ENCODE measurements around the gene PPP2R3B. TPM values are rescaled to one million over a fixed set of nuclear protein-coding genes. Genes with fewer than 3 reads are reported as not detected.

Gene PPP2R3B
- total RNA-seq, 2 donors from 2014 or later = 72.5 to 98.7 TPM

DNA sequence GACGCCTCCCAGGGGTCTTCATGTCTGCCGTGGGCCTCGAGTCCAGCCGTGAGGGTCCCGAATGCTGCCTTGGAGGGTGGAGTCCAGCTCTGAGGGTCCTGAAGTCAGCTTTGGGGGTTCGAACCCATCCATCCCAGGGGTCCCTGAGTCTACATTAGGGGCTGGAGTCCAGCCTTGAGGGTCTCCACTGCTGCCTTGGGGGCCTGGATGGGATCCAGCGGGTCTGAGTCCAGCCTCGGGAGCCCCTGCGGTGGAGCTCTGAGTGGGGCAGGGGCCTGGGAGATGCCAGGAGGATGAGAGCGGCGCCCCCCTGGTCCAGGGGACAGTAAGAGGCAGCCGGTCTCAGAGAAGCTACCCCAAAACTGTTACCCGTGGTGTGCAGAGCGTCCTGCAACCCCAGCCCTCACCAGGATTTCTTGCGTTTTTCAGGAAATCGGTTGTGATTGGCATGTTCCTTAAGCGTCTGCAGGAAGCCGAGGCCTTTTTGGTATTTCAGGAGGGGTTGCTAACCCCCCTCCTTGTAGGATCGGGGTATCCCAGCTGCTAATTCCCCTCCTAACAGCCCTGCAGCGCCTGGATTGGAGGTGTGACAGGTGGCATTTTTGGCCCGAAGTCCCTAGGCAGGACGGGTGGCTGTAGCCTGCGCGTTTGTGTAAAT lies 66.5 kb downstream of the PPP2R3B start:
- TF ChIP-seq, protein P1, sequence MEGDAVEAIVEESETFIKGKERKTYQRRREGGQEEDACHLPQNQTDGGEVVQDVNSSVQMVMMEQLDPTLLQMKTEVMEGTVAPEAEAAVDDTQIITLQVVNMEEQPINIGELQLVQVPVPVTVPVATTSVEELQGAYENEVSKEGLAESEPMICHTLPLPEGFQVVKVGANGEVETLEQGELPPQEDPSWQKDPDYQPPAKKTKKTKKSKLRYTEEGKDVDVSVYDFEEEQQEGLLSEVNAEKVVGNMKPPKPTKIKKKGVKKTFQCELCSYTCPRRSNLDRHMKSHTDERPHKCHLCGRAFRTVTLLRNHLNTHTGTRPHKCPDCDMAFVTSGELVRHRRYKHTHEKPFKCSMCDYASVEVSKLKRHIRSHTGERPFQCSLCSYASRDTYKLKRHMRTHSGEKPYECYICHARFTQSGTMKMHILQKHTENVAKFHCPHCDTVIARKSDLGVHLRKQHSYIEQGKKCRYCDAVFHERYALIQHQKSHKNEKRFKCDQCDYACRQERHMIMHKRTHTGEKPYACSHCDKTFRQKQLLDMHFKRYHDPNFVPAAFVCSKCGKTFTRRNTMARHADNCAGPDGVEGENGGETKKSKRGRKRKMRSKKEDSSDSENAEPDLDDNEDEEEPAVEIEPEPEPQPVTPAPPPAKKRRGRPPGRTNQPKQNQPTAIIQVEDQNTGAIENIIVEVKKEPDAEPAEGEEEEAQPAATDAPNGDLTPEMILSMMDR (conservative IDR thresholded peaks at IDR 0.05) = no peak
- no peaks in the 10 kb centered on the region for H3K4me1 ChIP-seq (ENCODE audit: control insufficient read depth, insufficient read depth, low read length)
- Mint-ChIP-seq H3K27me3 (ENCODE audit: insufficient read depth) (no peaks in the 10 kb centered on the region), H3K4me3 (peak overlapping the region; percentile 83), H3K27ac (peak overlapping the region; percentile 93), H3K36me3 (ENCODE audit: low read depth) (peaks cover 2% of the 10 kb centered on the region), H3K4me1 (peaks cover 5% of the 10 kb centered on the region), H3K9me3 (peaks cover 2% of the 10 kb centered on the region)
- no peak for DNase-seq
- no peak overlapping the region for H3K27ac ChIP-seq (ENCODE audit: low read depth, low read length)
- peak overlapping the region; percentile 83 for H3K4me3 ChIP-seq (ENCODE audit: low read length)
- H3K36me3 ChIP-seq (ENCODE audit: control insufficient read depth, insufficient read depth, low read length) = peaks cover 11% of the 10 kb centered on the region
- H3K9me3 ChIP-seq (ENCODE audit: control insufficient read depth, low read length) = no peaks in the 10 kb centered on the region
- WGBS, 2 experiments (ENCODE audit: insufficient coverage in 1 of 2, insufficient read length in 1 of 2) = 22 to 27% methylated on average over 13 to 24 of the region's 24 CpGs
- H3K27me3 ChIP-seq (ENCODE audit: control insufficient read depth, insufficient read depth, low read length, poor library complexity, severe bottlenecking) = no peaks in the 10 kb centered on the region
- H3K9ac ChIP-seq (ENCODE audit: extremely low read depth, low read length, poor library complexity, severe bottlenecking) = peak overlapping the region; percentile 95

DNA sequence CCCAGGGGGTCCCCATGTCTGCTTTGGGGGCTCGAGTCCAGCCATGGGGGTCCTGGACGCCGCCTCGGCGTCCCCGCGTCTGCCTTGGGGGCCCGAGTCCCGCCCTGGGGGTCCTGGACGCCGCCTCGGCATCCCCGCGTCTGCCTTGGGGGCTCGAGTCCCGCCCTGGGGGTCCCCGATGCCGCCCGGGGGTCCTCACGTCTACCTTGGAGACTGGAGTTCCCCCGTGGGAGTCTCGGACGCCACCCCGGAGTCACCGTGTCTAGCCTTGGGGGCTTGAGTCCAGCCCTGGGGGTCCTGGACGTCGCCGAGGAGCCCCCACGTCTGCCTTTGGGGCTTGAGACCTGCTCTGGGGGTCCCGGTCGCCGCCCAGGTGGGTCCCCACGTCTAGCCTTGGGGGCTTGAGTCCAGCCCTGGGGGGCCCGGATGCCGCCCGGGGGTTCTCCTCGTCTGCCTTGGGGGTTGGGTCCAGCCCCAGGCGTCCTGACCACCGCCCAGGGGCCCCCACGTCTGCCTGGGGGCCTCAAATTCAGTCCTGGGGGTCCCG lies 67.1 kb downstream of the PPP2R3B start:
- H3K36me3 Mint-ChIP-seq (ENCODE audit: low read depth) = peaks cover 2% of the 10 kb centered on the region
- no peak for DNase-seq
- Histone ChIP-seq H3K36me3 (ENCODE audit: control insufficient read depth, insufficient read depth, low read length) (peaks cover 17% of the 10 kb centered on the region), H3K4me3 (ENCODE audit: low read length) (peak overlapping the region; percentile 83), H3K9ac (ENCODE audit: extremely low read depth, low read length, poor library complexity, severe bottlenecking) (peak overlapping the region; percentile 95), H3K27me3 (ENCODE audit: control insufficient read depth, insufficient read depth, low read length, poor library complexity, severe bottlenecking) (no peaks in the 10 kb centered on the region), H3K27ac (ENCODE audit: low read depth, low read length) (peak overlapping the region; percentile 38), H3K4me1 (ENCODE audit: control insufficient read depth, insufficient read depth, low read length) (no peaks in the 10 kb centered on the region), H3K9me3 (ENCODE audit: control insufficient read depth, low read length) (no peaks in the 10 kb centered on the region)
- peaks cover 2% of the 10 kb centered on the region for H3K9me3 Mint-ChIP-seq
- peaks cover 5% of the 10 kb centered on the region for H3K4me1 Mint-ChIP-seq
- H3K27ac Mint-ChIP-seq = peak overlapping the region; percentile 93
- TF ChIP-seq, protein P1 (conservative IDR thresholded peaks at IDR 0.05) = no peak
- H3K27me3 Mint-ChIP-seq (ENCODE audit: insufficient read depth) = no peaks in the 10 kb centered on the region
- WGBS, 2 experiments (ENCODE audit: insufficient coverage in 1 of 2, insufficient read length in 1 of 2) = 0 to 1% methylated on average over 17 to 41 of the region's 41 CpGs
- peak overlapping the region; percentile 83 for H3K4me3 Mint-ChIP-seq

DNA sequence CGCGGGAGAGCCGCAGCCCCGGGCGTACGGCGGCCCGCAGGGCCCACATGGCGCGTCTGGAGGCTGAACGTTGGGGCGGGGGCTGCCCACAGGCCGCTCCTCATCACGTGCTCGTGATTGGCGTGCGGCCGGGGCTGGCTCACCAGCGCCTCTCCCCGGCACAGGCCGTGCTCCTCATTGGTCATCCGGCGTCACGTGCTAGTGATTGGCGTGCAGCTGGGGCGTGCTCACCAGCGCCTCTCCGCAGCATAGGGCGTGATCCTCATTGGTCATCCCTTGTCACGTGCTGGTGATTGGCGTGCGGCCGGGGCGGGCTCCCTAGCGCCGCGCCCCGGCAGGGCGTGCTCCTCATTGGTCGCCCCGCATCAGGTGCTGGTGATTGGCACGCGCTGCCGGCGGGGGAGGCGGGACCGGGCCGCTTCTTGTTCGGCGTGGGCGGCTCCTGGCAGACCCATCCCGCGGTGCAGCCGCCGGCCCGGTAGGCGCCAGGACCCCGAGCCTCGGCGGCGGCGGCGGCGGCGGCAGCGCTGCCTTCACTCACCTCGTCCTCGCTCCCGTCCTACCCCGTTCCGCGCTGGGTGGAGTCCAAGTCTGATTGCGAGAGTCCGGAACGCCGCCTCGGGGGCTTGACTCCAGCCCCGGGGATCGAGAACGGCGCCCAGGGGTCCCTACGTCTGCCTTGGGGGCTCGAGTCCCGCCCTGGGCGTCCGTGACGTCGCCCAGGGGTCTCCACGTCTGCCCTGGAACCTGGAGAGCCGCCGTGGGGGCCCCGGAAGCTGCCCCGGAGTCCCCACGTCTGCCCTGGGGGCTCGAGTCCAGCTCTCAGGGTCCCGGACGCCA lies 67.7 kb downstream of the PPP2R3B start, which contains the start of gene GTPBP6:
TSS of gene GTPBP6 (minus strand) at position 58 of the 840 bp plus-strand sequence. CDS start at position 49, 9 bp downstream.
- H3K27me3 Mint-ChIP-seq (ENCODE audit: insufficient read depth) = no peaks in the 10 kb centered on the region
- peaks cover 3% of the 10 kb centered on the region for H3K36me3 Mint-ChIP-seq (ENCODE audit: low read depth)
- peak; percentile 100 for DNase-seq
- H3K27ac Mint-ChIP-seq = peak within 1 kb of the TSS; percentile 98
- no peaks in the 10 kb centered on the region for H3K27me3 ChIP-seq (ENCODE audit: control insufficient read depth, insufficient read depth, low read length, poor library complexity, severe bottlenecking)
- peaks cover 5% of the 10 kb centered on the region for H3K4me1 Mint-ChIP-seq
- peaks cover 2% of the 10 kb centered on the region for H3K9me3 Mint-ChIP-seq
- H3K27ac ChIP-seq (ENCODE audit: low read depth, low read length) = peak within 1 kb of the TSS; percentile 92
- peak within 1 kb of the TSS; percentile 95 for H3K9ac ChIP-seq (ENCODE audit: extremely low read depth, low read length, poor library complexity, severe bottlenecking)
- 0% methylated on average over 47 to 97 of the region's 97 CpGs for WGBS, 2 experiments (ENCODE audit: insufficient coverage in 1 of 2, insufficient read length in 1 of 2)
- H3K4me1 ChIP-seq (ENCODE audit: control insufficient read depth, insufficient read depth, low read length) = no peaks in the 10 kb centered on the region
- peaks cover 17% of the 10 kb centered on the region for H3K36me3 ChIP-seq (ENCODE audit: control insufficient read depth, insufficient read depth, low read length)
- TF ChIP-seq, protein P1 (conservative IDR thresholded peaks at IDR 0.05) = peak; percentile 18
- H3K4me3 Mint-ChIP-seq = peak within 1 kb of the TSS; percentile 83
- peak within 1 kb of the TSS; percentile 83 for H3K4me3 ChIP-seq (ENCODE audit: low read length)
- no peaks in the 10 kb centered on the region for H3K9me3 ChIP-seq (ENCODE audit: control insufficient read depth, low read length)
